ENCODE data around the gene DSCAML1.
A peak's percentile ranks its signal among the peaks of the same experiment; 100 is the strongest.

Gene DSCAML1

DNA sequence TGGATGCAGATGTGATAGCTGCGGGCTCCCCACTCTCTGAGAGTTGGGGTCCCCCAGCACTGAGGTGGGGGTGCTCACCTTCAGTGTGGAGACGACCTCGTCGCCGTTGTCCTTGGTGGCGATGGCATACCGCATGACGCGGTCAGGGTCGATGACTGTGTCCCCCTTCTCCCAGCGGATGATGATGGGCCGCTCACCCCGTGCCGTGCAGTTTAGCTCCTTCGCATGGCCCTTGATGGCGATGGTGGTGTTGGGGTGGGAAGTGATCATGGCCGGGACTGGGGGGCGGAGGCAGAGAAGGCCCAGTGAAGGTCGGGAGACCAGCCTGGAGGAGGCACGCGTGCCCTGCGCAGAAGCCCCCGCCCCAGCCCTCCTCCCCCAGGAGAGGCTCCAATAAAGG lies 315.1 kb downstream of the DSCAML1 start:
- DNase-seq, result no peak

DNA sequence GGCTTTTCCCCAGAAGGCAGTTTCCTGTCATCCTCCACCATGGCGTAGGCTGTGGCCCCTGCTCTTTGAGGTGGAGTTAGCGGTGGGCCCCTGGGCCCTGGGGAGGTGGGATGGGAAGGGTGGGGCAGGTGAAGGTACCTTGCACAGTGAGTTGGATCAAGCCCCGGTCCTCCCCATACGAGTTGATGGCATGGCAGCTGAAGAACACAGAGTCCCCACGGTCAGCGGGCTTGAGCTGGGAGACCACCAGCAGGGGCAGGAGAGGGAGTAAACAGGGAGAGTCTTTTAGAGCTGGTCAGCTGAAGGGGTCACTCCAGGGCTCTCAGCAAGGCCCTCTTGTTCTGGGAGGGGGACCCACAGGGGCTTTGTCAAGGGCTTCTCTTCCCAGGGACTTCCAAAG lies 316.0 kb downstream of the DSCAML1 start:
- no peak for DNase-seq

DNA sequence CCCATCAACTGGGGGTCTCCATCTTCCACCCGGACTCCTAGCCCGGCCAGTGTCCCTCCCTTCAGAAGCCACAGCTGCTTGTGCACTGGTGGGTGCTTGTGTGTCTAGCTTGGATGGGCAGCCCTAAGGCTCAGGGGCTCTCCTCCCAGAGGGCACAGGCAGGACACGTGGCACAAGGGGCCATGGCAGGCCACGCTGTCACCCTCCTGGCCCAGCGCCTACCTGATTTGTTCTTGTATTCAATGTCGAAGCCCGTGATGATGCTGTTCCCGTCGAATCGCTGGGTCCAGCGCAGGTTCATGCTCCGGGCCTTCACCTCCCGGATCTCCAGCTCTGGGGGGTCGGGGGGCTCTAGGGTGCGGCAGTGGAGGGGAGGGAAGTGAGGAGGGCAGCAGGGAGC lies 316.8 kb downstream of the DSCAML1 start:
- DNase-seq, result no peak

DNA sequence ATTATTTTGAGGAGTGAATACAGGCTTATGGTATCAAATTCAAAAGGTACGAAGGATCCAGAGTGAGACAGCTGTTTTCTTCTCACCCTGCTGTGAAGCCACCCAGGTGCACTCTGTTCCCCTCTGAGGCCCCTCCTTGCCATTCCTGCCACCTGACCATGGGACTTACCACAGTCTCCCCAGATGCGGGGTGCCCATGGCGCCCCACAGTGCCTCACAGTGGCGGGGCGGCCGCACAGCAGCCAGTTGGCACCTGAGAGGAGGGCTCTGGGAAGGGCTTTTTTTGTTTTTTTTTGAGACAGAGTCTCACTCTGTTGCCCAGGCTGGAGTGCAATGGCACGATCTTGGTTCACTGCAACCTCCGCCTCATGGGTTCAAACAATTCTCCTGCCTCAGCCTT lies 317.6 kb downstream of the DSCAML1 start:
- peak; percentile 19 for DNase-seq

DNA sequence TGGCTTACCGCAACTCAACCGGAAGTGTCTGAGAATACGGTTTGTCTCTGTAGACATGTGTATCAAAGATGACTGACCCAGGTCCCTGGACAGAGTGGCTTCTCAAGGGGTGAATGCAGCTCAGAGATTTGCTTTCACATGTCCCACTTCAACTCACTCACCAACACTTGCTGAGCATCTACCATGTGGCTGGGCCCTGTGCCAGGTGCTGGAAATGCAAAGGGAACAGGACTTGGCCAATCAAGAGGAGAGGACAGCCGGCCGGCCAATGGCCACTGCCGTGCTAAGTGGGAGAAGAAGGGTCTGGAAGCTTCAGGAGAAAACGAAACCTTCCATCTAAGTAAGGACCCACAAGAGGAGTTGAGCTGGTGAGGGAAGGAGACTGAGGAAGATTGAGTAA lies 318.1 kb downstream of the DSCAML1 start:
- no peak for DNase-seq

DNA sequence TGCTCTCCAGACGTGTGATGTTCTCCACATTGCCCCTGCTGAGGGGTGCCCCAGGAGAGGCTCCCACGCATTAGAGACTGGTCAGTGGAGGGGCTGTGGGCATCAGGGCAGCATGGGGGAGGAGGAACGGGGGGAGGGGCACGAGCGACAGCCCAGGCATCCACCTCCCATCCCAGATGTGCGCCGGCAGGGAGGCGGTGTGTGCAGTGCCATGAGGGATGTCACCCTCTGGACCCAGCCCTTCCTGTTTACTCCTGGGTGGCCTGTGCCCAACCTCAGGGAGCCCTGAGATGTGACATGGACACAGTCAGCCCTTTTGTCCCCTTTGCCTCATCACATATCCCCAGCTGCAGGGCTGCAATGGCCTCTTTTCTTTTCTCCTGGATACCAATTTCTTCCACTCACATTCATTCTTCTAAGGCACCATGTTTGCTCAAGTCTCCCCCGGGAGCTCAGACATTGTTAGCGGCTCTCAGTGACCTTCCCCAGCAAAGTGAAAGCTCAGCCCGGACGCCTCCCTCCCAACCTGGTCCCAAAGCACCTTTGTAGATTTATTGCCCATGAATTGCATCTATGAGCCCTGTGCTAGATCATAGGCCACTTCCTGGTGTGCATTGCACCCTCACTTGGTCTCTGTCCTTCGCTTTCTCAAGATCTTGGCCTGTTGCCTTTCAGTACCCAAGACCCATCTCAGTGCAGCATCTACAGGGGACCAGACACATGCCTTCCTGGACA lies 318.7 kb downstream of the DSCAML1 start:
- peak; percentile 65 for DNase-seq

DNA sequence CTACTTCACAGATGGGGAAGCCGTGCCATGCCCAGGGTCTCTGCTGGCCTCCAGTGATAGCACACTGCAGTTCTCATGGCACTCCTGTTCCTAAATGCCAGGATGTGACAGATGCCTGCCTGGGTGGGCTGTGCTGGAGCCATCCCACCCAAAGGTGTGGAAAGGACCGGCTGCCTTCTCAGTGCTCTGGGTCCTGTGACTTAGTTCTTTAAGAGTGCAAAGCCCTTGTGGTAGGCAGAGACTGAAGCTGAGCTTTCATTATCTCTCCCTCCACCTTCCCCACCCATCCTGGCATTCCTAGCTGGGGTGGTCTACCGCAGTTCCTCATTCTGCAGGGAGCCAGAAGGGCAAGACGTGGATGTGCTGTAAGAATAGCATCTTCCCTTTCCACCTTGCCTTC lies 319.3 kb downstream of the DSCAML1 start:
- no peak for DNase-seq

DNA sequence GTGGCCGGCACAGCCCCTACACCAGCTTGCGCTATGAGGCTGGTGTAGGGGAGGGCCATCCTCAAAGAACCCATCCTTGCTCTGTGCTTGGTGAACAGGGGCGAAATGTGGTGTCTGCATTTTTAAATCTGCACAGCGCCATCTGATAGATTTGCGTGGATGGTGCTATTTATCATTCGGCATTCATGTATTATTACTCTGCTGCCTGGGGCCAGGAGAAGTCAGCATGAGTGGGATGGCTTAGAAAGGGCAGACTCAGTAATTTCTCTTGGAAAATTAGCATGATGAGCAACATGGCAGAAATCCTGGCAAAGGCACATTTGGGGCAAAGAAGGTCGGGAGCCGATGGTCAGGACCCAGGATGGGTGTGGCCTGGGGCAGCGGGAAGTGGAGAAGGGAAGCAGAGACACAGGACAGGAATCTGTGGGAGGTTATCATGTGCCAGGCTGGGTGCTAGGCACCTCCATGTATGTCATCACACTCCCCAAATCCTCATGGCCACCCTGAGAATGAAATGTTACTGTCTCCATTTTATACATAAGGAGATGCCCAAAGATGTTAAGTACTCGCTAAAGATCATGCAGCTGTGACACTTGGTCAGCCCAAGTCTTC lies 320.4 kb downstream of the DSCAML1 start:
- no peak for DNase-seq

DNA sequence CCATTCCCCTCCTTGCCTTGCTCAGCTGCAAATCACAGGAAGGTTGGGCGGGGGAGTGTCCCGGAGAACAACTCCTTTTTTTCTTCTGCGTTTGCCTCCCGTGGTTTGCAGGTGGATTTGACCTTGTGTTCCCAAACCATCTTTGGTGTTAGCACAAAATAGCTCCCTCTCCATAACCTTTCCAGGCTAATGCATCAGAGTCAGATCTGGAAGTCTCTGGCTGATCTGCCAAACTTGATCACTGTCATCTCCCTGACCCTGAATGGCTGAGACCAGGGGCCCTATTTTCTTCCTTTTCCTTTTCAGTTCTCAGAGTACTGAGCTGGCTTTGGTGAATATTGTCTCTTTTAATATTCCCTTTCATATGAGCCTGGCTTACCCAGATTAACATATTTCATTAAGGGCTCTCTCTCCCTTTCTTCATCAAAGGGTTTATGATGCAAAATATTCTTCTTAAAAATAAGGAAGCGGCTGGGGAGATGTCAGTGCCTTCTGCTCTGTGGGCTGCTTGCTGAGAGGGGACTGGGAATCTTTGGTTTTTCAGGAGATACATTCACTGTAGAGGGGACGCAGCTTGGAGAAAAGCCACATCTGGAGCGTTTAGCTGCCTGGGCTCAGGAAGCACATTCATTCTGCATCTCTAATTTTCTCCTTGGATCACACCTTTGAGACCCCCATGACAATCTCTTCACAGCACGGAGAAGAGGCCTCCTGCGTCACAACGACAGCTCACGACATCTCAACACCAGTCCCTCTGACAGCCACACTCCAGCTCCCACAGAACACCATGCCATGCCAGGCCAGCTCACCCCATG lies 321.1 kb downstream of the DSCAML1 start:
- DNase-seq, result no peak

DNA sequence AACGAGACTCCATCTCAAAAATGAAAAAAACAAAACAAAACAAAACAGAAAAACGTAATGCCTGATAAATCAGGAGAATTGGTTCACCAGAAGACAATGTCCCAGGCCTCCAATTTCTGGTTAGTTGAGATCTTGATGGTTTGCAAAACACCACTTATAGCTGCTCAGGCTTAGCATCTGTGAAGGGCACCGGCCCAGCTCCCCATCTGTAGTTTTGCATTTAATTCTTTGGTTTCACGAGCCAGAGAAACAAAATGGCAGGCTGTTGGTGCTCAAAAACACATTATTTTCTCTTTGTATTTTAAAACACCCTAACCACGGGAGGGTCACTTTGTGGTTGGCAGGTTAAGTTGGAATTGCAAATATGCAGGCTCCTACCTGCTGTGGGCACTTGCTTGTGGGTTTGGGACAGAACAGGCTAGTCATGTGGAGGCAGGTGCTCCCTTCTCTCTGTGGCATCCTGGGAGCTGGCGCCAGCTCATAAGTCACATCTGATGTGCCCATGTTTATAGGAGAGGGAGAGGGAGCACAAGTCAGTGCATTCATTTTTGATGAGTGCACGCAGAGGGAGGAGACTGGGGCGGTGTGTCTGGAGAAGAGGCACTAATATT lies 323.4 kb downstream of the DSCAML1 start:
- peak; percentile 96 for DNase-seq

DNA sequence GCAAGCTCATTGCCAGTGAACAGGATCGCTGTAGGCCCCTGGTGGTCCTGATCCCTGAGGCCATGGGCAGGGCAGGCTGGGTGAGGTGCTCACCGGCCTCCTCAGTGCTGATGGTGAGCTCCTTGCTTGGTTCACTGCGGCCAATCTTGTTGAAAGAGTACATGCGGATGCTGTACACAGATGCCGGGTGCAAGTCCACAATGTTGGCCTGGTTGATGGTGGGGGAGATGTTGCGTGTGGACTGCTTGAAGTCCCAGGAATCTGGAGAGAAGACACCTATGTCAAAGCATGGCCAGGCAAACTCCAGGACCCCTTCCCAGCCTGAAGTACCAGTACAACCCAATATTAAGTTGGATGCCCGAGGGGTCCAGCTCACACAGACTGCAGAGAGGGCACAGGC lies 325.2 kb downstream of the DSCAML1 start:
- DNase-seq, result no peak

DNA sequence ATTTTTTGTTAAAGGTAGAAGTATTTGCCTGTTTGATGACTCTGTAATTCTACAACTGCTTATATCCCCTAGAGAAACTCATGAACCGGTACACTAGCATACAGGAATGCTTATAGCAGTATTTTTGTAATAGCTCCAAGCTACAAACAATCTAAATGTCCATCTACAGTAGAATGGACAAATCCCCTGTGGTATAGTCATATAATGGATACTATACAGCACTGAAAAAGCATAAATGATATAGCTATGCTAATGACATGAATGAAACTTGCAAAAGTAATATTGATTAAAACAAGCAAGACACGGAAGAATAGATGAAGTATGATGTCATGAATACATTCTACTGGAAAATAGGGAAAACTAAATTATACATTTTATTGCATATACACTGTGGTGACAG lies 326.4 kb downstream of the DSCAML1 start:
- no peak for DNase-seq

DNA sequence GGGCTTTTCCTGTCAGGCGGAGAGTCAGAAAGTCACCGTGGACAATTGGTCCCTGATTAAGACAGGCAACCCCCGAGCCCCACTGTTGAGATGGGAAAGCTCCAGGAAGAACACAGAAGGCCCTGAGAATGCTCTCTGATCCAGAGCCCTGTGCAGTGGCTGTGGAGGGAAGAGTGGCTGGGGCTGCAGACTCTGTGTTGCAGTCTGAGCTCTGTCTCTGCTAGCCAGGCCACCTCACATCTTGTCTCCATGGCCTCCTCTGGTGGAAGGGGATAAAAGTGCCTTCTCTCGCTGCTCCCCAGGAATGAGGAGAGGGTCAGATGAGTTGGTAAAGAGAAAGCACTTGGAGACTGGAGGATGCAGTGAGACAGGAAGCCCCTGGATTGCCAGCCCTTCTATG lies 328.1 kb downstream of the DSCAML1 start:
- peak; percentile 40 for DNase-seq

DNA sequence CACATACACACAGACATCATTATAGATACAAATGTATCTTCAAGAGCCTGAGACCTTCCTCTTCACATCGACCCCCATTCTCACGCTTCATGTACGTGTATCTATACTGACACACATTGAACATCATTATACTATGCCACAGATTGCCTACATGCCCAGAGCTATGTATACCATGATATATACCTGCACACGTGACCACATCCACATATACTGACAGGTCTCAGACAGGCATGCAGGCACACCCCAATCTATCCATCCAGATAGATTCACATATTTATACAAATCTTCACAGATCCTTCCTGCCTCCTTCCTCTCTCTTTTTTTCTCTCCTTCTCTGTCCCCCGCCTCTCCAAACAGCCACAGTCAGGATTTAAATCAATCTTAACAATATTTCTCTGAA lies 329.2 kb downstream of the DSCAML1 start:
- DNase-seq, result no peak

DNA sequence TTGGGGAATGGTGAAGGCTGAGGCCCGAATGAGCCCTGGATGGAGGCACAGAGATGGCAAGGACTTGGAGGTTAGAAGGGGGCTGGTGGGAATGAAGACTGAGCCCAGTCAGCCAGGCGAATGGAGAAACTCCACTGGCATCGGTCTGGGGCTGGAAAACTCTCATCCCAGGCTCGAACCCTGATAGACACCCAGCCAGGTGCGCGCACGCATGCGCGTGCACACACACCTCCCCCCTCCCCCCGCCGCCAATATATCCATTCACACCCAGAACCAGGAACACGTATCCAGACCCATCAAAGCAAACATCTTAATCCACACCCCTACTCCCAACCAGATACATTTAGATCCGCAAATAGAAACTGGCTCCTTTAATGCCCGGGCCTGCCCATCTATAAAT lies 330.1 kb downstream of the DSCAML1 start:
- DNase-seq, result no peak

DNA sequence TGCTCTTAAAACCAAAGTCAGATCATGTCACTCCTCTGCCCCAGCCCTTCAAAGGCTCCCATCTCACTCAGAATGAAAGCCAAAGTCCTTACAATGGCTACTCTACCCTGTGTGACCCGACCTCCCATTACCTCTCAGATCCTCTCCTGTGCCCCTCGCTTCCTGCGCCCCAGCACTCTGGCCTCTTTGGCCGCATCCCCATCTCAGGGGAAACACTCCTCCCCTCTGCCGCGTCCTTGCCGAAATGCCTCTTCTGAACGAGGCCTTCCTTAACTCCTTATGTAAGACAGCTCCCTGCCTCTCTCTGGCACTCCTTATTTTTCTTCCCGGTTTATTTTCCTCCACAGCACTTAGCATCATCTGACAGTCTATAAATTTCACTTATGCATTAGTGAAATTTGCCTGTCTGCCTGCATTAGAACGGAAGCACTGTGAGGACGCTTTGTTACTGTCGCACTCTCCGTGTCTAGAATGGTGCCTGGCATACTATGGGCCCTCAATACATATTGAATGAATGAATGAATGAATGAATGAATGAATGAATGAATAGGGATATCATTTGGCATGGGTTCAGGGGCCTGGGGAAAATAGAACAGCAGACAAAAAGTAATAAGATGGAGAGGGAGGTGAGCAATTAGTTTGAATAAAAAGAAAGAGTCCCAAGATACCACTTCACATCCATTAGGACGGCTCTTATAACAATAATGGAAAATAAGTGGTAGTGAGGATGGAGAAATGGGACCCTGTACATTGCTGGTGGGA lies 331.6 kb downstream of the DSCAML1 start:
- peak; percentile 35 for DNase-seq

DNA sequence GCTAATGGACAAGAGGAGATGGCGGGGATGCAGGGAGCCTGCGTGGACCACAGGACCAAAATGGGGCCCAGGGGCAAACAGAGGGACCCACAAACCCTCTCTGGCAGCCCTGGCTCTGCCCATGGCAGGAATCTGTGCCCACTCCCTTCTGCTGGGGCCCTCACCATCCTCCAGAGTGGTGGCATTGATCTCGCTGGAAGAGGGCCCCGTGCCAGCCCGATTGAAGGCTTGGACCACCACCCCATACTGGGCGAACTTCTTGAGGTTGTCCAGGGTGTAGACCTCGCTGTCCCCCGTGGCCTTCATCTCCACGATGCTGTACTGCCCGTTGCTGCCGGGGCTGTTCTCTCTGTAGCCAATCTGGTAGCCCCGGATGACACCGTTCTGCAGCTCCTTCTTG lies 332.2 kb downstream of the DSCAML1 start:
- no peak for DNase-seq

DNA sequence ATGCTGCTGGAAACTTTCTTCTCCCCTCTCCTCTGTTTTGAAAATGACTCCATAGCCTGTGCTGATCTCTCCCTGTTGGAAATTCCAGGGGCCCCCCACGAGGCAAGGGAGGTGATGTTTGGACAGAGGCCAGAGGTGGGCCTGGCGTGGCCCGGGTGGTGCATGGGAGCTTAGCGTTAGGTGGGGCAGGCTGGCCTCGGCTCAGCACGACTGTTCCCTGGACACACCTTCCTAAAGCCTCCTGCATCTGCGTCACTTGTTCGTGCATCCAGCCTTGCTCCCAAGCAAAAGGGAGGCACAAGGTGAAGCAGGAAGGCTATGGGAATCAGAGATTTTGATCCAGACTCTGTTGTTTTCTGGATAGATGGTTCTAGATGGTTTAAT lies 334.2 kb downstream of the DSCAML1 start:
- DNase-seq, result no peak

DNA sequence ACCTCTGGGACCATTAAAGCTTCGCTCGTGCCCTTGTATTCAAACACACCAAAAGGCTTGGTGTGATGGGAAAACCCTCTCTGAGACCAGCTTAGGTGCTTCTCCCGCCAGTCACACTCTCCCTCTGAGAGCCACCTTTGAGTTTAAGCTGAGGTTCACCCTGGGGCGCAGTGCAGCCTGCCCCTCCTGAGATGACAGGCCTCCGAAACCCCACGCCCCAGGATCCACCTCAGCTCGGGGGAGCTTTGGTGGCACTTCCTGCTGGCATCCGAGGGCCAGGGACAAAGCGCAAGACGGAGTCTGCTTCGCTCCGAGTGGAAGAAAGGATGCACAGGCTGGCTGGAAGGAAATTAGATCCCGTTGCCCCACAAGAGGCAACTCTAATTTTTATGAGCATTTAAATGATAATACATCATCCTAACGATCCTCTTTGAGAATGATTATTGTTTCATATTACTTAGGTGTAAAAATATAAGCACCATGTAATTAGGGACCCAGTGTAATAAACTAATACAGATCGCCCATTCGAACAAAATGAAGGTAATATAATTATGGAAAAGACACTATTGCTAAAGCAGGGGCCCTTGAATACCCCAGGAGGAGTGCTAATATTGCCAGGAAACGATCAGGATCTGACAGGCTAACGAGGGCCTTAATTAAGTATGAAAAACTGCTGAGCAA lies 334.7 kb downstream of the DSCAML1 start:
- DNase-seq, result peak; percentile 80

DNA sequence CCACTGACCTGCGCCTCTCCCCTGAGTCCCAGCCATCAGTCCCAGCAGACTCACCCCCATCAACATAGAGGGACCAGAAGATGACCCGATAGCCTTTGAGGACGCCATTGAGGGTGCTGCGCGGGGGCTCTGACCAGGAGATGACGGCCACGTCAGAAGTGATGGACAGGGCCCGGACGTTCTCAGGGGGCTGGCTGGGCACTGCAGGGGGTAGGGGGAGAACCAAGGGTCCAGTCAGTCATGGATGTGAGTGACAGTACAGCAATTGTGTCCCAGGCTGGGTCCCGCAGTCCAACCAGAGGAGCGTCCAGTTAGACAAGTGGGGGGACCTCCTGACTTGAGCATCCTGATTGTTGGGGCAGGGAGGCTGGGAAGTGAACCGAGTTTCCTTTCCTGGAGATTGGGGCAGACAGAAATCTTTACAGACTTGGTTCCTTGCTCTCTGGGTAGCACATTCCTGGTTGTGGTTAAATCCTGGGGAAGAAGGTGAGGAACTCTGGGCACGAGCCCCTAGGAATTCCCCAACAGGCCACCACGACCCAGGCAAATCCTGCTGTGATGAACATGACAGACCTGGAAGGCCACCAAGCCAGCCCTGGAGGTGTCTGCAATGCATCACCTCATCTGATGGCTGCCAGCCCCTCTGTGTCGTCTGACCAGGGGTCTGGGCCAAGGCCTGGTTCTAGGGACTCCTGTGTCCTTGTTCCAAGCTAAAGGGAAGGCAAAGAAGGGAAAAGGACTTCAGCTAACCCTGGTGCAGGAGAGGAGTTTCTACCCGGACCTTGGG lies 335.4 kb downstream of the DSCAML1 start:
- DNase-seq, result no peak

DNA sequence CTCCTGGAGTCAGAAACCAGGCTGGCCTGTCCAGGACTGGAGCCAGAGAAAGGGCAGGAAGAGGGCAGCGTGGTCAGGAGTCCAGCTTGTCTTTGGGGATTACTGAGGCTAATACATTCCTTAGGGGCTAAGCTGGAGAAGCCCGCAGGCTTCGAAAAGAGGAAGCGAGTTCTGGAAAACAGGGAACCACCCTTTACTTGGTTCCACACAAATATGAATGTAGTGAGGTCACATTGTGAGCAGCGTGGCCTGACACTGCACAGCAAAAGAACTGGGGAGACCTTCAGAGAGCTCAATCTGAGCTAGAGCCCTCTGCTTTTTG lies 337.1 kb downstream of the DSCAML1 start:
- no peak for DNase-seq

Data from NCI-H69 (cell line).